ENCODE measurements around the gene SLC5A3. TPM values are rescaled to one million over a fixed set of nuclear protein-coding genes. Genes with fewer than 3 reads are reported as not detected.

SLC5A3 gene
- total RNA-seq, 2 experiments from 2014 or later, result 22.2 to 31.5 TPM

DNA sequence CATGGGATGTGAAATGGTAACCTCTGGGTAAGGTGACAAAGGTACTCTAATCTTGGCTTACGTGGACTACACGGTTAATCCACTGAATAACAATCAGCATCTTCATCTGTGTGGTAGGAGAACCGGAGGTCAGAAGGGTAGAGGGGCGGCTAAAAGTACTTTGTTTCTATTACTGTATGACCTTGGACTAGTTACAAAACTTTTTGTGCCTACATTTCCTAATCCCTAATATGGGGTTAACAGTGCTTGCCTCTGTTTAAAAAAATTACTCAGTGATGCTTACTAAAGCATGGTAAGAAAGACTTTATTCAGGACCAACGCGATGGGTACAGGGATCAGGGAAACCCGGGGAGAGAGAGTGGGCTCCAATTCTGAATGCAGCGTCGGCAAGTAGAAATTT lies 1.7 kb upstream of the SLC5A3 start:
- no peak overlapping the region for H3K4me3 ChIP-seq (ENCODE audit: low read depth, low read length, poor library complexity, severe bottlenecking)
- no peaks in the 10 kb centered on the region for H3K9me2 ChIP-seq (ENCODE audit: insufficient read depth, low read length)
- H3K27ac ChIP-seq (ENCODE audit: low read depth, low read length, poor library complexity, severe bottlenecking), result no peak overlapping the region
- H2AFZ ChIP-seq (ENCODE audit: low read length), result no peak overlapping the region
- TF ChIP-seq EZH2phosphoT487 (IDR thresholded peaks at IDR 0.05; ENCODE audit: borderline replicate concordance, low read depth, low read length) (no peak), CTCF (conservative IDR thresholded peaks at IDR 0.05; ENCODE audit: low read length) (no peak)
- no TSS peak for BruUV-seq (replicated peaks)
- peaks cover 23% of the 10 kb centered on the region for H4K20me1 ChIP-seq (ENCODE audit: insufficient read depth, low read length)
- H3K4me1 ChIP-seq (ENCODE audit: insufficient read depth, low read length, poor library complexity, severe bottlenecking), result peaks cover 30% of the 10 kb centered on the region
- no peaks in the 10 kb centered on the region for H3K9me3 ChIP-seq (ENCODE audit: low read length)
- POLR2A ChIA-PET, result no interaction called here
- DNase-seq (ENCODE audit: low spot score), result no peak
- H3K79me2 ChIP-seq (ENCODE audit: insufficient read depth, low read depth, low read length), result peaks cover 26% of the 10 kb centered on the region
- no peak overlapping the region for H3K4me2 ChIP-seq (ENCODE audit: low read length)
- intact Hi-C loops (cut with micrococcal nuclease; ENCODE audit: unreplicated experiment), result loop anchor here (5.0 kb wide), 2 partner anchors 149 to 429 kb away; partner anchors contain the start of genes CRYZL1 and ITSN1
- H3K36me3 ChIP-seq (ENCODE audit: insufficient read depth, low read length), result peaks cover 25% of the 10 kb centered on the region
- CTCF ChIA-PET (ENCODE audit: unreplicated experiment), result no interaction called here

DNA sequence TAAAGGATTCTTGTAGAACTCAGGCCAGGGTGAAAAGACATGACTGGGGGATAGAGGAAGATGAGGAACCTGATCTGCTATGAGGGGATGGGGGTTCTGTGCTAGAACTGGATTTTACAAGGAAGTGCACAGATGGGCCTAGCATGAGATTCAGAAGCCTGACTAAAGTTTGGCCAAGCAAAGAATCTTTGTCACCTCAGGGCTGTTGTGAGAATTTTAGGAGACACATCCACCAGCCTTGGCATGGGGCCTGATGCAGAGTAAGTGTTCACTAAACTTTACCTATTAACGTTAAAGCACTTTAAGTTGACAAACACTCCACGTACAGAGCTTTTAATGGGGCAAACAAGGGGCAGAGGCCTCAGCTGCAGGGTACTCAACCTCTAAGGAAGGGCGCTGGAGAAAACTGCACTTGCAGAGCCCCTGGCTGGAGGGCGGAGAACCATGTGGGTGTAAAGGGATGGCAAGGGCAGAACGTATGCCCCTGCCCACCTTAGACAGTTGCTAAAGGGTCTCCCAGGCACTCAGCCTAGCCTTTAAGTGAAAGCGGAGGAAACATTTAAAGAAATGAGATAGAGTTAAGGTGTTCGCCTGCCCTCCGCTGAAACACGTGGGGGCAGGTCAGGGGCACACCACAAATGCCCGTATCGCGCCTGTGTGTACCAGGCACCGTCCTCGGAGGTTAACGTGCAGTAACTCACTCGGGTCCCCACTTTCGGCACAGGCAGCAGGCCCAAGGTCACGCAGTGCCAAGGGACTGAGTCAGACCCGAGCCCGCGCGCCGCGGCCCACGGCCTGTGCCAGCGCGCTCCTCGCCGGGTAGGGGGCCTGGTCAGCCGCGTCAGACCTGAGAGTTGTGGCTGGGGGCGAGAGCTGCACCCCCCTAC lies 990 bp upstream of the SLC5A3 start:
- TF ChIP-seq CTCF (conservative IDR thresholded peaks at IDR 0.05; ENCODE audit: low read length), result no peak
- no peak for TF ChIP-seq EZH2phosphoT487 (IDR thresholded peaks at IDR 0.05; ENCODE audit: borderline replicate concordance, low read depth, low read length)
- no peak overlapping the region for H3K27ac ChIP-seq (ENCODE audit: low read depth, low read length, poor library complexity, severe bottlenecking)
- no TSS peak for BruUV-seq (replicated peaks)
- peaks cover 36% of the 10 kb centered on the region for H3K4me1 ChIP-seq (ENCODE audit: insufficient read depth, low read length, poor library complexity, severe bottlenecking)
- H3K4me3 ChIP-seq (ENCODE audit: low read depth, low read length, poor library complexity, severe bottlenecking), result peak overlapping the region; percentile 62
- CTCF ChIA-PET (ENCODE audit: unreplicated experiment), result no interaction called here
- H2AFZ ChIP-seq (ENCODE audit: low read length), result peak overlapping the region; percentile 59
- peaks cover 29% of the 10 kb centered on the region for H4K20me1 ChIP-seq (ENCODE audit: insufficient read depth, low read length)
- peak overlapping the region; percentile 61 for H3K4me2 ChIP-seq (ENCODE audit: low read length)
- H3K79me2 ChIP-seq (ENCODE audit: insufficient read depth, low read depth, low read length), result peaks cover 33% of the 10 kb centered on the region
- intact Hi-C loops (cut with micrococcal nuclease; ENCODE audit: unreplicated experiment), result loop anchor here (5.0 kb wide), 2 partner anchors 150 to 430 kb away; partner anchors contain the start of genes CRYZL1 and ITSN1
- H3K9me2 ChIP-seq (ENCODE audit: insufficient read depth, low read length), result no peaks in the 10 kb centered on the region
- no peaks in the 10 kb centered on the region for H3K9me3 ChIP-seq (ENCODE audit: low read length)
- DNase-seq (ENCODE audit: low spot score), result no peak
- POLR2A ChIA-PET, result interaction anchor here (1.3 kb wide), 1 partner anchor 15 kb away, joined by 5 read pairs; no protein-coding TSS in a partner anchor
- H3K36me3 ChIP-seq (ENCODE audit: insufficient read depth, low read length), result peaks cover 31% of the 10 kb centered on the region

Data from OCI-LY7 (cell line).